GM15510 (cell line): ENCODE measurements around the gene FAM53A.

Experiments used
- POLR2A ChIP-seq: IDR thresholded peaks from 3 replicates; pipeline ENCODE4 v1.6.1; 2011; ENCODE audit warnings: borderline replicate concordance; ENCODE audit not compliant: insufficient read length; ENCODE audit errors: extremely low read depth

Gene FAM53A

DNA sequence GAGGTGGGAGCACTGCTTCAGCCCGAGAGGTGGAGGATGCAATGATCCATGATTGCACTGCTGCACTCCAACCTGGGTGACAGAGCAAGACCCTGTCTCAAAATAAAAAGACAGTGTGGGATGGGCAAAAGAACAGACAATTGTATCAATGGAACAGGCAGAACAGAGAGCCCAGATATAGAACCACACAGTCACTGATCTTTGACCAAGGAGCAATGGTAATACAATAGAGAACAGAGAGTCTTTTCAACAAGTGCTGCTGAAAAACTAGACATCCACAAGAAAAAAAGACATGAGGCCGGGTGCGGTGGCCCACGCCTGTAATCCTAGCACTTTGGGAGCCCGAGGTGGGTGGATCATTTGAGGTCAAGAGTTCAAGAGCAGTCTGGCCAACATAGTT is 5.9 kb downstream of the FAM53A start:
- no peak for TF ChIP-seq POLR2A

- no peak for TF ChIP-seq POLR2A
Measured at GRCh38 chr4:1676605-1677525, 7.2 kb downstream of the FAM53A start.

DNA sequence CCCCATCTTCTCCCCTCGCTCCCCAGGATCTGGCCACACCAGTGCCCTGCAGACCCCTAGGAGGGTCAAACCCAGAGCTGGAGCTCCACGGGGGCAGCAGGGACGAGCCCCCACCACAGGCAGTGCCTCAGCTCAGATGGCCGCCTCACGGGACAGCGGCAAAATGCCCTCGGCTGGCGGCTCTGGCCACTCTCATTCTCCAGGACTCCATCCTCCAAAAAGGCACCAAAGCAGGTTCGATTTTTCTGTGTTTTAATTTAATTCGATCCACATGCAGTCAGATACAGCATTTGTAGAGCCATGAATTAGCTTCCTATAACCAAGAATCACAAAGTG is 8.3 kb downstream of the FAM53A start:
- no peak for TF ChIP-seq POLR2A

- no peak for TF ChIP-seq POLR2A
Measured at GRCh38 chr4:1675136-1675801, 8.8 kb downstream of the FAM53A start.

- no peak for TF ChIP-seq POLR2A
Measured at GRCh38 chr4:1674682-1675081, 9.4 kb downstream of the FAM53A start.

DNA sequence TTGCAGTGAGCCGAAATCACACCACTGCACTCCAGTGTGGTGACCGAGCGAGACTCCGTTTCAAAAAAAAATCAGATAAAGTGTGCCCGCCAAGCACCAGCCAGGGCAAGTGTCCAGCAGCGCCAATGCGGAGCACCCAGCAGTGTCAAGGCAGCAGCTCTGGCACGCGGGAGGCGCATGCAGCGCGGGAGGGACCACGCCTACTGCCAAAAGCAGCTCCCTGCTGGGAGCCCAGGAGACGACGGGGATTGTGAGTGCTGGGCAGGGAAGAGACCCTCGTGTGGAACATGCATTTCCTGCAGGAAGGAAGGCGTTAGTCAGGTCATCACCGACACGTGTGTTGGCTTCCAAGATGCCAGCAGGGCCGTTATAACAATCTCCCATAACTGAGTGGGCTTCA is 10.4 kb downstream of the FAM53A start:
- no peak for TF ChIP-seq POLR2A

DNA sequence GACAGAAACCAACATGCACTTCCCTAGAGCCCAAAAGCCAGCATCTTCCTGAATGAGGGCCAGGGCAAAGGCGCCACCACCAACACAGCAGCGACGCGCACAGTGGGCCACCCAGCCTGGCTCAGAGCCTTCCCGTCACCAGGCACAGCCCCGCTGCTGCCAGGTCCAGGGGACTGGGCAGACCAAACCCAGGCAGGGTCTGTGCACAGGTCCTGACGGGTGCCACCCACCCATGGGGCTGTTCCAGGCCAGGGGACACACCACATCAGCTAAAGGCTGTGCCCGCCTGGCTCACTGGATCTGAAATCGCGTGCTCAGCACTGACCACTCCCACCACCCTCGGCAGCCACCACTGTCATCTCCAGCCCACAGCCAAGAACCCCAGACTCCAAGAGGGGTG is 13.8 kb downstream of the FAM53A start:
- TF ChIP-seq POLR2A = no peak

DNA sequence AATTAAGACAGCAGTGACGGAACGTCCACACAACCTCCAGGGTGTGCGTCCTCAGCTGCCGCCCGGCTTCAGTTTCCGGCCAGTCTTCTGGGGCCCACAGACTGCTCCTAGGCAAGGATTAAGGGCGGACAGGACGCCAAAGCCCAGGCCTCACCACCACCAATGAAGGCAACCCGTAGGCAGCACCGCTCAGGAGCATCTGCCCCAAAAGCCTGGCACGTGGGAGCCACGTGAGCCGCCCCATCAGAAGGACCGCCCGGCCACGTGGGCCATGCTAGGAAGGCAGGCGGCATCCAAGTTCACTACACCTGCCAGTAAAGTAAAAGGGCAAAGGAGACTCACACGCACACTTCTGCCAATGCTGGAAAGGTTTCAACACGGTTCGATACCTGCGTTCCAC is 14.3 kb downstream of the FAM53A start:
- TF ChIP-seq POLR2A = no peak

DNA sequence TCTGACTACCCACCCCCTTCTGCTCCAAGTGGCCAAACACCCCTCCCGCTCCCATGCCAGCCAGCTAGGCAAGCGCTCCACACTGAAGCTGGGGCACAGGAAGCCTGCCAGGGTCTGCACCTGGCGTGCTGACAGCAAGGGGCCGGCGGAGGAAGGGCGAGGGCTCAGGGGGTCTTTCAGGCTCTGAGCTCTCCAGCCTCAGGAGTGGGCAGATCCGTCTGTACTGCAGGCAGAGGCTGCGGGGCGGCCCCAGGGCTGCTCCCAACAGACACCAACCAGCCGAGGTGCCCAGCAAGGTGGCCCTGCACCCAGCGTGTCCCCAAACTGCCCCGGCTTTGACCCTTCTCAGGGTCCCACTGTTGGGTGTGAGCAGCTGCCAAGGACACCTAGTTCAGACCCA is 14.8 kb downstream of the FAM53A start:
- no peak for TF ChIP-seq POLR2A

DNA sequence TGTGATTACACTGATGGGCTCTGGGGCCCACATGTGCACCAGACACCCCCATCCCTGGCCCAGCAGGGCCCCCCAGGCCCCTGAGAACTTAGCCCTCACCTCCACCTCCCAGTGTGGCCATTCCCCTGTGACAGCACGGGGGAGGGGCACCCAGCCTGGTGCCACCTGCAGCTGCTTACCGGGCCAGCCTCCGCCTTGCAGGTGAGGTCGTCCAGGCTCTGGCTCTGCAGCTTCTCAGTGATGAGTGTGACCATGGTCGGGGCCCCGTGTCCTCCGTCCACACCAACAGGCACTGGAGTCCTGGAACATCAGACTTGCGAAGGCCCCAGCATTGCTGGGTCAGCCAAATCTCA is 15.6 kb downstream of the FAM53A start:
- no peak for TF ChIP-seq POLR2A

DNA sequence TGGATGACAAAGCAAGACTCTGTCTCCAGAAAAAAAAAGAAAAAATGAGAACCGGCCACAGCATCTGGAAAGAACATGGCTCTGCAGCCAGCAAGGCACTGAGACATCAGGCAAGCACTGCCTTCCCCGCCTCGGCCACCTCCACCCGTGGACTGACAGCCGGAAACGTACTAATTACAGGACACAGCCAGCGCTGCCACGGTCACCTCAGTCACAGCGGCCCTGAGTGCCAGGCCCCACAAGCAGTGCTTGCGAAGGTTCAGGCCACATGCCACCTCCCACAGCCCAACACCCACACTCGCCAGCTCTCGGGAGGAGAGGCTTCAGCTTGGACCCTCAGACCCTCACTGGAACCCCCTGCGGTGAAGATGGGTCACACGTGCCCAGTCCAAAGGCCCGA is 16.8 kb downstream of the FAM53A start:
- TF ChIP-seq POLR2A = no peak

DNA sequence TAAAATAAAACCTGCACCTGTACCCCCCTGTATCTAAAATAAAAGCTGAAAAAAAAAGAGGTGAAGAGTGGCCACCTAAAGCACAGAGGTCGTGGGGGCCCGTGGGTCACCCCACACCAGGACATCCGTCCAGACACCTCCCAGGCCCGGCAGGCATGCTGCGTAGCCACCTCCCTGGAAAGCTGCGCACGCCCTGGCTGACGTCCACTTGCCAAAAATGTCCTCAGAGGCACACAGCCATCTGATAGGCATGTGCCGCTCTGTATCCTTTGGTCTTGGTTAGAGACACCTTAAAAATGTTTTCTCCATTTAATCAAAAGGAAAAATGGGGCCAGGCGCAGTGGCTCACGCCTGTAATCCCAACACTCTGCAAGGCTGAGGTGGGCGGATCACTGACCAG is 17.7 kb downstream of the FAM53A start:
- TF ChIP-seq POLR2A = no peak

GRCh38 chr4:1664141-1664540 is 20.0 kb downstream of the FAM53A start:
- no peak for TF ChIP-seq POLR2A

DNA sequence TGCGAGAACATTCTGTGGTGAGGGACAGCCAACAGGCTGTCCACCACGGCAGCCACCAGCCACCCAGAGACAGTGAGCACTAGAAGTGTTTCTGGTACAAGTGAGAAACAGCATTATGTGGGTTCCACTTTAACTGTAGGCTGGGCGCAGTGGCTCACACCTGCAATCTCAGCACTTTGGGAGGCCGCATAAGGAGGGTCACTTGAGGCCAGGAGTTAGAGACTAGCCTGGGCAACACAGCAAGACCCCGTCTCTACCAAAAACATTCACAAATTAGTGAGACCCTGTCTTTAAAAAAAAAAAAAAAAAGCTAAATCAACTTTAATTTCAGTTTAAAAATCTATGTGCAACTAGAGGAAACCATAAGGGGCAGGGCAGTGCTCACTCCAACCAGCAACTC is 20.6 kb downstream of the FAM53A start:
- no peak for TF ChIP-seq POLR2A

DNA sequence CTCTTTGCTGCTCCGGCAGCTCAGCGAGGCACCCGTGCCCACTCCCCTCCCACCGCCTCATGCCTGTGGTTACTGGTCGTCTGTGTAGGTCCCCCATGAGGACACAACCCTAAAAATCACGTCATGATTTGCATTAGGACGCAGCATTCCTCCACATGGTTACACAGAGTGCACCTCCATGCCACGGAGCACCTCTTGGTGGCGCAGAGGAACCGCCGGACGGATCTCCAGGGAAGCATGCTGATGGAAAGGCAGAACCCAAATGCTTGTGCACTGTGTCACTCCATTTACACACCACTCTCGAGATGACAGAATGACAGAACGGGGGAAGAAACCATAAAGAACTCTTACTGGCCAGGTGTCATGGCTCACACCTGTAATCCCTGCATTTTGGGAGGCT is 22.4 kb downstream of the FAM53A start:
- TF ChIP-seq POLR2A = no peak
